Heart left ventricle (tissue), 13 donors: ENCODE results near the gene GPRIN3.

ENCODE experiments used
- CTCF ChIP-seq, 12 donors: fragments of 200-600 bp; sonication (generic) in 4 of 12; IDR thresholded peaks; one replicate each; pipeline versions ENCODE4 v1.5.0 to v1.8.0; 2018 to 2022; ENCODE audit warnings: antibody characterized with exemption in 12 of 12, mild to moderate bottlenecking in 5 of 12
- POLR2A ChIP-seq, 2 donors: fragments of 450-650 bp; IDR thresholded peaks; one replicate each; pipeline ENCODE4 v1.6.1; 2017; ENCODE audit warnings: antibody characterized with exemption in 2 of 2, mild to moderate bottlenecking in 2 of 2, moderate library complexity in 2 of 2
- donor health status: ischemic (EF 13 %, LVEDD 7.1; RV severe dilation, severe dysfunction).
- donor health status: DM: no; HTN: yes; CAD: no.
- donor health status: DM: no; HTN: no; CAD: no.
- donor health status: ischemic (EF 25% LVEDD 6.9; RV normal size, moderate dysfunction).
- donor health status: ischemic (EF 25% LVEDD 5.7; RV mildly dilated, moderate dysfunction).
- donor health status: ischemic (EF 35%, LVEDD 5.7; RV mildly dilated, moderate dysfunction).
- donor health status: nonischemic (EF 11% LVEDD 7.7; RV severe dilation, severe dysfunction).
- donor health status: DM: yes; HTN: yes; CAD: no.
- donor health status: PGD.
- donor health status: ischemic (EF 29% LVEDD 5.4; RV normal size, mild dysfunction).
- donor health status: nonischemic (EF 23%, LVEDD 6.1; RV moderate dilation, normal function).

- TF ChIP-seq CTCF (IDR thresholded peaks at IDR 0.05): no peak
- TF ChIP-seq POLR2A (IDR thresholded peaks at IDR 0.05): no peak
Measured at GRCh38 chr4:89314291-89314690, 6.7 kb upstream of the GPRIN3 start.
